ENCODE measurements around the gene PDIA6.

PDIA6 gene

GRCh38 chr2:10779776-10780490 is 32.7 kb downstream of the PDIA6 start:
- DNase-seq: no peak

- no peak for DNase-seq
Observed at GRCh38 chr2:10778724-10779115, 33.9 kb downstream of the PDIA6 start.

DNA sequence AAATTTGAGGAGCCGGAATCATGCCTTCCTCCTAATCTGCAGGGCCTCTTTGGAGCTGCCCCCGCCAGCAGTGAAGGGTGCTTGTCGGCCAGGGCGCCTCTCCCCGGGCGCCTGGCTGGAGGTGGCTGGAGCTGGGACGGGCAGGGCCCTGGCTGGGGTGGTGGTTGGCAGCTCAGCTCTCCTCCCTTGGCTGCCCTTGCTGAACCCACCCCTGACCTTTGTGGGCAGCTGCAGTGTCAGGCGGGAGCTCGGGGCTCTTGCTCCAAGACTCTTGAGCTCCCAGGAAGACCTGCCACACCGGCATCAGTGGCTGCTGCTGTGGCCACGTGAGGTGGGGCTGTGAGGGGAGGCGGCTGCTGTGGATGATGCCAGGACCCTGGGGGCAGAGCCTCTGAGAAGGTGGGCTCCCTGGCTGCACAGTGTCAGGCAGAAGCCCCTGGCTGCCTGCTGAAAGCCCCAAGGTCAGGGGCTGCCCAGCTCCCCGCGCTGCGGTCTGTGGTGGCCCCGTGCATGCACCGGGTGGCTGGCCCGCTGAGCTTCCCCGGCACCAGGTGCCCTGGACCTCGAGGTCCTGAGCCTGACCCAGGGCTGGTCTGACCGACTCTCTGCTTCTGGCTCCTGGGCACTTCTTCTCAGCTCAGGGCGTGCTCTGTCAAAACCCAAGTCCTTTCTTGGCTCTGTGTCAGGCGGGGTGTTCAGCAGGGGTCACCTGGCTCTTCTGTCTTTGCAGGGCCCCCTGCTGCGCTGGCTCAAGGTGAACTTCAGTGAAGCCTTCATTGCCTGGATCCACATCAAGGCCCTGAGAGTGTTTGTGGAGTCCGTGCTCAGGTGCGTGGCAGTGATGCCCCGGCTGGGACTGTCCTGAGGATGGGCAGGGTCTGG is 34.5 kb downstream of the PDIA6 start:
- no peak for DNase-seq

GRCh38 chr2:10777111-10777841 is 35.3 kb downstream of the PDIA6 start:
- no peak for DNase-seq

- DNase-seq: no peak
Observed at GRCh38 chr2:10776231-10776977, 36.2 kb downstream of the PDIA6 start.

DNA sequence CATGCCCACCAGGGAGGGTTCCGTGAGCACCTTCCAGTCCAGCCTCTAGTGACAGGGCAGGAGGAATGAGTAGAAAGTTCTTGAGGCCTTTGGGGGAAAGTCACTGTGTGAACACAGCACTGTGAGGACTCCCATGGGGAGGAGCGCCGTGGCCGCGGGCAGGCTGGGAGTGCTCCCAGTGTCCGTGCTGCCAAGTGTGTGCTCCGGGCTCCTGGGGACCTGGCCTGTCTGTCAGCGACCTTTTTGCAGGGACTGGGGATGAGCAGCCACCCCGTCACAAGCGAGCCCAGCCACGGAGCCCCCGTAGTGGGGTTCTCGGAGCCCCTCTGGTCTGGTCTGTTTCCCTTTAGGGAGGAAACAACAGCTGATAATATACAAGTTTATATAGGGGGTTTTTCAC is 36.8 kb downstream of the PDIA6 start:
- no peak for DNase-seq

- DNase-seq: no peak
Observed at GRCh38 chr2:10775021-10775780, 37.4 kb downstream of the PDIA6 start.

DNA sequence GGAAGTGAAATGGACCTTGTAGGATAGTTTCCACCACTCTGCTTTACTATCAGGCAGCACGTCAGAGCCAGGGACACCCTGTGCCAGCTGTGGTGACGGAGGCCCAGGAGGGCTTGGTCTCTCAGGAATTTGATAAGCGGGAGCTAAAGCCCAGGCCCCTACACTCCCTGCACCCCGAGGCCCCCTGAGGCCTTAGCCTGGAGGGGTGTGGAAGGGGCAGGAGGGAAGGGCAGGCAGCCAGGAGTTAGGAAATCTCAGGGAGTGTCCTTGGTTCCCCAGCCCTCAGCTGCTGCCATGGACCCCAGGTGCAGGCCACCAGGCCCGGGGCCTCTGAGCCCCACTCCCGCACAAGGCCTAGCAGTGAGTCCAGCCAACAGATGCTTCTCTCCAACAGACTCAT is 38.2 kb downstream of the PDIA6 start:
- no peak for DNase-seq

GRCh38 chr2:10773821-10774341 is 38.7 kb downstream of the PDIA6 start:
- DNase-seq: no peak

DNA sequence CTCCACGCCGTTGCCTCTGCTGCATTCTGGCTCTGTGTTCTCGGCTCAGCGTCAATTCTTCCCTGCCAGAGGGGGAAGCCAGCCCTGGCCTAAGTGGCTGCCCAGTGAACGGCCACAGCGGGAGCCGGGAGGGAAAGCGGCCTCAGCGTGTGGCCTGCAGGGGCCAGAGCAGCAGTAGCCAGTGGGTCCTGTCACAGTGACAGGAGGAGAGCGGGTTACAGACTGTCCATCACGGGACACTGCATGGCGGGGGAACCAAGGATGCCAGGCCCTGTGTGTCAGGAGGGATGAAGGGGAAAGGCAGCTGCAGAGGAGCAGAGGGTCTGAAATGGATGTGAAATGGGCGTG is 39.7 kb downstream of the PDIA6 start:
- DNase-seq: no peak

GRCh38 chr2:10772201-10772867 is 40.3 kb downstream of the PDIA6 start:
- no peak for DNase-seq

GRCh38 chr2:10771786-10772185 is 40.8 kb downstream of the PDIA6 start:
- DNase-seq: no peak

- DNase-seq: no peak
Observed at GRCh38 chr2:10770956-10771750, 41.4 kb downstream of the PDIA6 start.

GRCh38 chr2:10768063-10768507 is 44.5 kb downstream of the PDIA6 start:
- no peak for DNase-seq

GRCh38 chr2:10765914-10766313 is 46.7 kb downstream of the PDIA6 start:
- DNase-seq: no peak

- no peak for DNase-seq
Observed at GRCh38 chr2:10765461-10765860, 47.1 kb downstream of the PDIA6 start.

DNA sequence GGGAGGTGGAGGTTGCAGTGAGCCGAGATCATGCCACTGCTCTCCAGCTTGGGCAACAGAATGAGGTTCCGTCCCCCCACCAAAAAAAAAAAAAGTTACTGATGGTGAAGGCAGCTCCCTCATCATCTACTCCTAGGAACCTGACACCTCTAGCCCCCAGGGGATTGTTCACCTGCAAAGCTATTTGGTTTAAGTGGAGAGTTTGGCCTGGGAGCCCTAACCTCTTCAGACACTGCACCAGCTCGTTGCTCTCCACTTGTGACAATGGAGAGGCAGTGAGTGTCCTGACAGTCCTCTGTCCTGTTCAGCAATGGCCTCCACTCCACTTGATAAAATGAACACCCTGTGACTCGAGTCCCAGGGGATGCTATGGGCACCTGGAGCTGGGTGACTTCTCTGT is 47.7 kb downstream of the PDIA6 start:
- no peak for DNase-seq

DNA sequence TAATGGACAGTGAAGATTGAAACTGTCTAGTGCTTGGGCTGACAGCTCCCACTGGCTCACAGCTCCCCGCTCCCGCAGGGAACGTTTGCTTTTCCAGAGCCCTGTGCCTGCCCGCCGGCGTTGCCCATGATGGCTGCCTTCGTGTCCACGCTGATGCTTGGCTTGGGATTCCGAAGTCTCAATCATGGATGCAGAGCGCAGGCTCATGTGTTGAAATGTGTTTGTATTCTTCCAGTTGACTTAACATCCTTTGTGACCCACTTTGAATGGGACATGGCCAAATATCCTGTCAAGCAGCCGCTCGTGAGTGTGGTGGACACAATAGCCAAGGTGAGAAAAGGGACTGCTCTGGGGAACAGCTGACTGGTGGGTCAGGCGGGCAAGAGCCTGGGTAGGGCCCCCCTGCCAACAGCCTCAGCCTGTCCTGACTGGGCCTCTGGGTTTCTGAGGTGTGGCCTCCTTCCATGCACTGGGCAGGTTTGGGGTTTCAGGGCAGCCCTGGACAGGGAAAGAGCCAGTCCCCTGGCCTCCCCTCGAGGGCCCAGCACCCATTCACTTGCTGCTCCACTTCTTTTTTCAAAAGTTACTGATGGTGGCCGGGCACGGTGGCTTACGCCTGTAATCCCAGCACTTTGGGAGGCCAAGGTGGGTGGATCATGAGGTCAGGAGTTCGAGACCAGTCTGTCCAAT is 48.3 kb downstream of the PDIA6 start:
- no peak for DNase-seq

GRCh38 chr2:10763461-10763800 is 49.2 kb downstream of the PDIA6 start:
- no peak for DNase-seq
